Mesenteric fat pad (tissue), 1 donor: Measurements from ENCODE around the gene AVPR2. TPM values are rescaled to one million over a fixed set of nuclear protein-coding genes. Genes with fewer than 3 reads are reported as not detected.

Experiments used
- DNase-seq: peaks from one replicate; pipeline ENCODE4 v3.0.0-alpha.2; 2020; ENCODE audit warnings: low spot score
- total RNA-seq: library from RNA; stranded (reverse); fragmentation: NEBNext Ultra II Directional; extraction: Animal tissue kit (Norgen Biotek cat#: 25700); gene quantifications from one replicate; pipeline ENCODE4 v1.2.1, GENCODE V29; 2021
- donor health status: DM: yes; HTN: yes; CAD: no.

The AVPR2 gene
- total RNA-seq, 1 donor from 2014 or later = 7.2 TPM

DNA sequence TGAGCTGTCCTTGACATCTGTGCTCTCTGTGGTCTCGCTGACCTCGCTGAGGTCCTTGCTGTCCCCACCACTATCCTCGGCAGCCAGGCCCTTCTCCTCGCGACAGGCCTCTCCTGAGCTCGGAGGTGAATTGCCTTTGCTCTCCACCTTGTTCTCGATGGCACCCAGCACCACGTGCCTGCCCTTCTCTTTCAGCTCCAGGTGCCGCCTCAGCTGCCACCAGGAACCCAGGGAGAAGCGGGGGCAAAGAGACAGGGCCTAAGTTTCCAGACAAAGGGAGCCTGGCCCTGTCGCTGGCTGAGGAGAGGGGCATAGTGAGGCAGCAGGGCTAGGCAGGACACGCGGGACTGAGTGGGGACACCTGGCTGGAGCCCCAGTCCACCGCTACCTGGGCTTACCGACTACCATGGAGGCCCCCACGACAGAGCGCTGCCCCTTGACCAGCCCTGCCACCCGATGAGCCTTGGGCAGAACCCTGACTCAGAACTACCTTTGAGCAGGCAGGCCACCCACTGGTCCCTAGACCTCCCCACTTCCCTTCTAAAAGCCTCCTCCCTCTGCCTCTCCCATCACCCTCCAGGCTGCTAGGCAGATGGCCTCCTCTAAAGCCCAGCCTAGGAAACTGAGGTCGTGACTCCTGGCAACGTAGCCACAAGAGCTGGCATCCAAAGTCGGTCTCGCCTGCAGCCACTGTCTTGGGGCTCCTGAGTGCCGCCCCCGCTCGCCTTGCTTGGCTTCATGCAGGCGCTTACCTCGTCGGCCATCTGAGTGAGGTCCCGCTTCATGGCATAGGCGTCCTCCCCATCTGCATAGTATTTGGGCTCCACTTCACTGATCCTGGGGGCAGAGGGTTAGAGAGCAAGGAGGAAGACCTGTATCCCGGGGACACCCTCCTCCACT, 25.8 kb downstream of the AVPR2 start:
- no peak for DNase-seq

DNA sequence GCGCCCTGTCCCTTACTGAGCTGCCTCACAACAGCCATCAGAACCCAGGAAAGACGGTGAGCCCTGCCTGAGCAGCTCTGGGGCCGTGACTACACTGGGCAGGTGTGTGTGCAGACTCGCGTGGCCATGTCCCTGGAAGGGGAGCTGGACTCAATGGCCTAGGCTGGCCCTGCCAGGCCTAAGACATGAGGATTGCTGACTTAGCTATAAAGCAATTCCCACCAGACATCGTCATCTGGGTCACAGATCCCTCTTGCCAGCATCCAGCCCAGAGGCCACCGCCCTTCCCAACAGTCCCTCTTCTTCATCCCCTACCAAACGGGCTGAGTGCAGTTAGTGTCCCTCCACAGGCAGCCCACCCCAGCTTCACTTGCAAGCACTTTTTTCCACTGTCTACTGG, 26.7 kb downstream of the AVPR2 start:
- DNase-seq = no peak

DNA sequence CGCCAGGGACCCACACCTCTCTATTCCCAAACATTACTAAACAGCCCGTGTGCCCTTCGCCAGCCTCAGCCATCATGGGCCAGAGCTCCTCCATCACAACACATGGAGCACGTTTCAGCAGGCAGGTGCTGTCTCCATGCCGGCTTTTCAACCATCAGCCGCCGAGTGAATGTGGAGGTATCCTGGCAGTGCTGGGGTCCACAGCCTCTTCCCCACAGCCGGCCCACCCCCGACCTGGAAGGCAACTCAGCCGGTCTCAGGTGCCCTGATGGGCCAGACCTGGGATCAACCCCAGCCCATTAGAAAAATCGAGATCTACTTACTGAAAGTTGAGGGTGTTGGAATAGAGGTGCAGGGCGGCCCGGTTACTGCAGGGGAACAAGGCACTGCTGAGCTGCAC, 27.3 kb downstream of the AVPR2 start:
- DNase-seq = no peak

DNA sequence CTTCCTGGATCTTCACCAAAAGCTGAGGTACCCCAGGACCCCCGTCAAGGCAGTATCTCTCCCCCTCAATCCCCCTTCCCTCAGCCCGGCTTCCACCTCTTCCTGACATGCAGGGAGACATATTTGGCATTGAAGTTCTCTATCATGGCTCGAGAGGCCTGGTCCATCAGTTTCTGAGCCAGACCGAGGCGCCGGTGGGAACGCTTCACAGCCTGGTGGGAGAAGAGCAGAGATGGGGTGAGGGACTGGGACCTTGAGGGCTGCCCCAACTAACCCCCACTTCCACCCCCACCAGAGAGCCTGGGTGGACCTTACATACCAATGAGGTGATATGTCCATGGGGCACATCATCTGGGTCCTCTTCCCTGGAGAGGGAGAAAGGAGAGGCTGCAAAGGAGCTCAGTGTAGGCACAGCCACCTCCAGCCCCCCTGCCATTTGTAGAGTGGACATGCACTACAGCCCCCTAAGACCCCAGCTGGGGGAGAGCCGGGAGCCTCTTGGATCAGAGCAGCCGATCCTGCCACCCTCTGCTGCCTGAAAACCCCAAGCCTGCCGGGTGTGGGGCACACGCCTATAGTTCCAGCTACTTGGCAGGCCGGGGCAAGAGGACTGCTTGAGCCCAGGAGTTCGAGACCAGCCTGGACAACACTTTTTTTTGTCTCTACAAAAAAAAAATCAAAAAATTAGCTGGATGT, 27.9 kb downstream of the AVPR2 start:
- no peak for DNase-seq

DNA sequence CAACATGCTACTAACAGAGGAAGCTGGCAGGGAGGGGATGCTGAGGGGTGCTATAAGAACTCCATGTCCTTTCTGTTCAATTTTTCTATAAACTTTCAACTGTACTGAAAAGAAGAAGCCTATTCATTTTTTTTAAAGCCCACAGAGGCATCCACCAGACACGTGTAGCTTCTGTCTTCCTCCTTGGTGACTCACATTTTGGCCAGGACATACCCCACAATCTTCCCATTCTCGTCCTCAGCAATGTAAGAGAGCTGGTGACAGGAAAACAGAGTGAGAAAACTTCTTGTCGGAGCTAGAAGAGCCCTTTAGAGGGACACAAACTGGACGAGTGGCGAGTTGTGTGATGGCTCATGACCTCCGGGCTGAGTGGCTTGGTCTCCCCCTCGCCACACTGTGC, 29.3 kb downstream of the AVPR2 start:
- DNase-seq = no peak

DNA sequence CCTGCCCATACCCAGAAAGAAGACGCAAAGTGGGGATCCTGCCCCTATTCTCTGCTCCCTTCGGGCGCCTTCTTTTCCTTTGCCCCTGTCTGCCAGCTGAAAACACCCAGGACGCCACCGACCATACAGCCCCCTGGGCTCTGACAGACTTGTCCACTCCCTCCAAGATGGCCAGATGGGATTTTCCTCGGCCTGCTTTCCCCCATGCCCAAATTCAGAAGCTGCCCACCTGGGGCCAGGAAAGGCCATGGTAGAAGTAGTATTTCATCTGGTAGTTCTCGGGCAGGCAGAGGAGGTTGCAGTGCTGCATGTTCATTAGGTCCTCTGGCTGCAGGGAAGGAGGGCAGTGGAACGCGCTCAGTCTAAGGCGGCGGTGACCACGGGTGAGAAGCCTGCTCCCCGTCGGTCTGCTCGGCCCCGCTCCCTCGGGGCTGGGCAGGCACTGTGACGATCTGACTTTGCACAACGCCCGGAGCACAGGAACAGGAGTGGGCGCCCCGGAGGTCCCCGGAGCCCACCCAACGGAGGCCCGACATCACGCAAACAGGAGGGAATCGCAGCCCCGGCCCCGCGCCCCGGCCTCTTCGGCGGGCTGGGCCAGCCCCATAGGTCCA, 29.8 kb downstream of the AVPR2 start:
- no peak for DNase-seq

DNA sequence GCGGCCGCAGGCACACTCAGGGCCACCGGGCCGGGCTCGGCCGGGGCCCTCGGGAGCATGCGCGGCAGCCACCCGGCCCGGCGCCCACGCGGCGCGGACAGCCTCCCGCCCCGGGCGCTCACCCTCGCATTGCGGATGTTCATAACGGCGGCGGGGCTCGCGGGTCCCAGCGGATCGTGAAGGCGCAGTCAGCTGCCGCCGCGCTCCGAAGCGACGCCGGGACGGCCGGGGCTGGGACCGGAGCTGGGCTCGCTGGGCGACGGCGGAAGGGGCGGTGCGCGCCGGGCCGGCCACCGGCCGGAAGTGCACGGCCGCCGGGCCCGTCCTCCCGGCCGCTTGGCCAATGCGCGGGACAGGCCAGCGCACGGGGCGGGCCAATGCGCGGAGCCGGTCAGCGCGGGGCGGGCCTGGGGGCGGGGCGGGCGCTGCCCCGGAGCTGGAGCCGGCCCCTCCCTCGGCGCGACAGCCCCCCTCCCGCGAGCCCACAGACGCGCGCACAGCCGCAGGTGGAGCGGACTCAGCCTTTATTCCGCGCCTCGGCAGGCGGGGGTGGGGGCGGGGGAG, 30.4 kb downstream of the AVPR2 start, which contains the start of gene NAA10:
Gene NAA10 (minus strand): TSS at position 276 of the 564 bp plus-strand sequence. CDS start 133 bp downstream, at position 143.
- no peak for DNase-seq

DNA sequence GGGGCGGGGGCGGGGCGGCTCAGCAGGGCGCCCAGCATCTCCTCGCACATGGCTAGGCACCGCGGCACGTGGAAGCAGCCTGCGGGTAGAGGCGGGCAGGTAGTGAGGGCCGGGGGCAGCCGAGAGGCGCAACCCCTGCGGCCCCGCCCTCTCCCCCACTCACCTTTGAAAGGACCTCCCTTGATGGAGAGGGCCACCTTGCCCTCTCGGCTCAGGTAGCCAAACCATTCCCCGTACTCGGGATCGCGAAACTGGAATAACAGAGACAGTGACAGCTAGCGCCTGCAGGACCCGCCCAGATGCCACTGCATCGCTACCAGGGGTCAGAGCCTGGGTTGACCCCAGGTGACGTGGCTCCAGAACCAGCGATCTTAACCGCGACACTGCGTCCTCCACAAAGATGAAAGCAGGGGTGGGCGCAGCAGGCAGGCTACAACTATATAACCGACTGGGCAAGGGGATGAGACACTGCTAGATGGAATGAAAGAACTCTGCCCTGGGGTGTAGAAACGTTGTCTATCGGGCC, 30.9 kb downstream of the AVPR2 start:
- no peak for DNase-seq

DNA sequence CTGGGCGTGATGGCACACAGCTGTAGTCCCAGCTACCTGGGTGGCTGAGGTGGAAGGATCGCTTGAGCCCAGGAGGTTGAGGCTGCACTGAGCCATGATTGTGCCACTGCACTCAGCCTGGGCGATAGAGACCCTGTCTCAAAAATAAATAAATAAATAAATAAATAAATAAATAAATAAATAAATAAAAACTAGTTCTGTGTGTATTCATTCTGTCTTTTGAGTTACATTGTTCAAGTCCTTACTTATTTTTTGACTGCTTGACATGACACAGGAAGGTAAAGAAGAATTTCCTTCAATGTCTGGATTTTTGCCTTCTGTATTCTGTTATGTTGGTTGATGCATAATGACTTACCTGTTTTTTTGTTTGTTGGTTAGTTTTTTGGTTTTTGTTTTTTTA, 32.6 kb downstream of the AVPR2 start:
- no peak for DNase-seq

DNA sequence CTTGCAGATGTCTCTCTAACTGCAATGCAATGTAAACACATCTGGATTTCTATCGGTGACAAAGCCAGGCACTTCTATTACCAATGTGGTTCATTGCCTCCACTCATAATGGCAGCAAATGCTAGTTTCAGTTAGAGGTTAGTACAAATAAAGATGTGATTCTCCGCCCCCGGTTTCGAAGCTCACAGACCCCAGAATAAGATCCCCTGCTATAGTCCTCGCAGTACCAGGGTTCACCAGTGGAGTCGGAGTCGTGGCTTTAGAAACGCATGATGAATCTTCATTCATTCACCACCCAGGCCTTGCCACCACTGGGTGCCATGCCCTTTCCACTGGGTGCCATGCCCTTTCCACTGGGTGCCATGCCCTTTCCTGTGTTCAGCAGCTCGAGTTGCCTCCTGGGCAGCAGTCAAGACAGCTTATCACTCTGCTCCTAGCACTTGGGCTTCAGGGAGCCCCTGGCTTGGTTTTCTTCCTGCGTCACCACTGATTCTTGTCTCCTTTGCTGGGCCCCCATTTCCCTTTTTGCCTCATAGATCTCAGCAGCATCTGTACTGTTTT, 33.8 kb downstream of the AVPR2 start:
- no peak for DNase-seq

DNA sequence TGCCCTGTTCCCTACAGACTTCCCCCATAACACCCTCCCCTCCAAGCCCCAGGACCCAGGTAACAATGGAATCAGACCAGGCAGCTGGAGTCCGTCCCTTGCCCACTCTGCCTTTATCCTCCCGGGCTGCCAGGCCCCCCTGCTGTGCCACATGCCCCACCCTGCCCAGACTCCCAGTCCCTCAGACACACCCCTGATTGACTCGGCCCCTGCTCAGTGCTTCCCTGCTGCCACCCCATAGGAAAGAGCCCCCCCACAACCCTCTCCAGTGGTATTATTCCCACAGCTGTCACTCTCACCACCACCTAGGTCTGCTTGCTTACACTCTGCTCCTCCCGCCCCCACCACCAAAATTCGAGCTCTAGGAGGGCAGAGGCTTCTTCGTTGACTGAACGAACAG, 35.1 kb downstream of the AVPR2 start:
- no peak for DNase-seq

DNA sequence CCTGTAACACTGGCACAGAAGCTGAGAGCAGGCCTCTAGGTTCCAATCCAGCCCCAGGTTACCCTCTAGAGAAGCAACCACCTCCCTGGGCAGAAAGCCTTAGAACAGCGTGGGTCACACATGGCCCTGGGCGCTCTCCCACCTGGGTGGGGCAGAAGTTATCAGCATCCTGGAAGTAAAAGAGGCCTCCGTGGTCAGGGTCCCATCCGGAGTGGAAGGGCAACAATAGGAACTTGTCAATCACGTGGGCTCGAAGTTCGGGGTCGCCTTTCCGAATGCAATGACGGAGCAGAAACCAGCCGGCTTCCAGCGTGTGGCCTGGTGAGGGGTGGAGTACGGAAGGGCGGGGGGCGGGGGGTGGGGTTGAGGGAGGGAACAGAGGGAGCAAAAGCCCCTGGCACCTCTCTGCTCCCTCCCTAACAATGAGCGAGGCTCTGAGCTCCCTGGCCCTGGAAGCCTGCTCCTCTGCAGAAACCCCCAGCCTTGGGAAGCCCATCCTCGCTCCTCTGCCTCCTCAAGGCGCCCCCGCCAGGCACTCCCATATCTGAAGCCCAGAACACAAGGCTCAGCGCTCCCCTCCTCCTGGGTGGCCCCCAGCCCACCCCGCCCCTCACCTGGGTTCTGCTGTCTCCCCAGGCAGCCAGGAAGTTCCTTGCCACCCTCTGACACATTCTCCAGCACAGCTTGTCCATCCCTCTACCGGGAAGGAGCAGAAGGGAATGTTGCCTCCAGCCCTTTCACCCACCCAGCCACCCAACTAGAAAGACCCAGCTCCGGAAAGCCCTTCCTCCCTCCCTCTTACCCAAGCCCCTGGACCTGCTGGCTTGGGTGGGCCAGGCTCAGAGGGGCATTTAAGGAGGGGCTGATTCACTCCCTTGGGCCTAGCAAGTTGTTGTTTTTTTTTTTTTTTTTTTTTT, 37.1 kb downstream of the AVPR2 start:
- DNase-seq = no peak

DNA sequence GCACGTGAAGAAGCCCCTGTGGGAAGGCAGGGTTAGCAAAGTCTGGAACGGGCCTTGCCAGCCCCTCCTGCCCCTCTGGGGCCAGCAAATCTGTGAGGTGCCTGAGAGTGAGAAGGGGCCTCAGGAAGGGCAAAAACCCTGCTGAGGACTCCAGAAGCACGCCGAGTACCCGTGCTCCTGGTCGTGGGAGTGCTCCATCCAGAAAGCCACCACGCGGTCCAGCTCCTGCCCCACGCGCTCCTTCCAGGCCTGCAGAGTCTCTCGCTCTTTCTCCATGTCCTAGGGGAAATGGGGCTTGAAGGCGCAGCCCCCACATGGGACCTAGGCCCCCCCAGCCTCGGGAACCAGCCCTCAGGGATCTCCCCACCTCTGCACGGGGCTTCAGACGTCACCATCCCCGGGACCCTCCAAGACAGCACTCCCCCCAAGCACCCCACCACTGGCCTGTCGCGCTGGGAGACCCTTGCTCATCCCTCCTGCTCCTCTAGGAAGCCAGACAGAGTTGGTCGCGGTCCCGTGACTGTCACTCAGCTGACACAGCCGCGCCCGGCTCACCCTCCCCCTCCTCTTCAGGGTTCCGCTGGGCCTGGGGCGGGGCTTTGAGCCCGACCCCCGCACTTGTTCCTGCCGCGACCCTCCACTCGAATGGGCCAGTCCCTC, 39.8 kb downstream of the AVPR2 start, which contains the start of gene RENBP:
Gene RENBP (minus strand): TSS at position 504 of the 660 bp plus-strand sequence. CDS start 33 bp downstream, at position 471.
- no peak for DNase-seq

DNA sequence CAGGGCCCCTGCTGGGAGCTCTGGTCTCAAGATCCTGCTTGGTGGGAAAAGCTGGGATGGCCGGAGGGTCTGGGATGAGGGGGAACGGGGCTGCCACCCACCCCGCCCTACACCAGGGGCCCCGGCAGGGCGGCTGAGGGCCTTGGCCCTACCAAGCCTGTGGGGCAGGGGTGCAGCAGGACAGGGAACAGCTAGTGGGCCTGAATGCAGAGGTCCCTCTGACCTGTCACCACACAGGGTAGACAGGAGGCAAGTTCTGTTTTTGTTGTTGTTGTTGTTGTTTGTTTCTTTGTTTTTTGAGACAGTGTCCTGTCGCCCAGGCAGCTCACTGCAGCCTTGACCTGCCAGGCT, 40.3 kb downstream of the AVPR2 start:
- DNase-seq = no peak

DNA sequence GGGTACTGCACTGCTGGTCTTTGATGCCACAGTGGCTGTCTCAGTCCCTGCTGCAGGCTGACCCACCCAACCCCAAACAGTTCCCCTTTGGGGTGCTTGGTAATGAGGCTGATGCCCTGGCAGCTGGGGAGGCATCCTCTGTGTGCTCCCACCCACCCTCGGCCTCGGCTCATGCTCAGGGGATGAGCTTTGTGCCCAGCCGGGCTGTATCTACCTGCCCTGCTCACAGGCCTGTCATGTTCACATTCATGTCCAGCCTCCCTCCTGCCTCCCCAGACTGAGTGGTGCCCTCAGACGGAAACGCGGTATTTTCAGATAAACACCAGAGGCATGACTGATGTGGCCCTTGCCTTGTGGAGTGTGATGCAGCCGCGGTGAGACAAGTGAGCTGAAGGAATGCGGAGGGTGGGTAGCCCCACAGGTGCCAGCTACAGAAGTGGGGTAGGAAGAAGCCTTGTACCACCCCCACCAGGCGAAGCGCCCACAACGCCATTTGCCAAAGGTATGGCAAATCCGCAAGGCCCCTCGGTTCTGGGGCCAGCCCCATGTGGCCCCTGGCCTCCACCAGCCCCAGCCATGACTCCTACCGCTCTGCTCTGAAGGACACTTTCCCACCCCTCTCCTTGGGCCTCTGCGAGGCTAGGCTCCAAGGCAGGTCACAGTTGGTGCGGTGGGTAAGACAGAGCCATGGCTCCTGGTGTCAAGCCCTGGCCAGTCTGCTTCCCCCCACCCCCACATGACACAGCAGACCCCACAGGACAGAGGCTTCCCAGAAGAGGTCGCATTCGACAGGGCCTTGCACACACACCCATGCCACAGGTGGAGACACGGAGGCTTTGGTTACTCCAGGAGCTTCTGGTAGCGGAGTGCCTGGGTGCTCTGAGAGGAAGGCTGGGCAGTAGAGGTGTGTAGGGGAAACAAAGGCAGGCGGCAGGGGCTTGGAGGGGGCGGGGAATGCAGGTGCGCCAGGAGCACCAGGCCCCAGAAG, 41.8 kb downstream of the AVPR2 start:
- DNase-seq = no peak

DNA sequence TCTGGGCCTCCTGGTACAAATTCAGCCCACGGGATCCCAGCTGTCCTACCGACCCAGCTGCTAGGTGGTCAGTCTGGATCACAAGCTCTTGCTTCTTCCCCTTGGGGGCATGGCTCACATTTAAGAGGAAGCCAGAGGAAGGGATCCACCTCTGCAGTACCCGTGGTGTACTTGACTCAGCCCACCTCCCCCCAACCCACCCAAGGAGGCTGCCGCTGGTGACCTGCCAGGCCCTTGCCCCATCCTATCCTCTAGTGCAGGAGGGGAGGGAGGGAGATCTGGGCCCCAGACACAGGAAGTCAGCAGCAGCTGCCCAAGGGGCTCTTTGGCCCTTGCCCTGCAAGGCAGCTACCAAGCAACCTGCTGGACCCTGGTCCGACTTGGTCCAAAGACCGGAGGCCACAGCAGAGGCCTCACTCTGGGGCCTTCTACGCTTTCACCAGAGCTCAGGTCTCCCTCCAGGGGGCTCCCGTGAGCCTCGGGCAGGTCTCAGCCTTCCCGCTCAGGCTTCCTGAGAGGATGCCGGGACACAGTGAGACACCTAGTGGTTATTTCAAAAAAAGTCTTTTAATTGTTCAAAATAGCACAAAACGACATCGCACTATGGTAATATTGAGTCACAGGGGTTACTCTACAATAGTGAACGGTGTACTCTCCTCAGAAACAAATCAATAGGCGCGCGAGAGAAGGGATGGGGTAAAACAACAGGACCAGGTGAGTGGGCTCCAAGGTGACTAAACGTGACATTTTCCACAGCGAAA, 42.7 kb downstream of the AVPR2 start:
- DNase-seq = no peak

DNA sequence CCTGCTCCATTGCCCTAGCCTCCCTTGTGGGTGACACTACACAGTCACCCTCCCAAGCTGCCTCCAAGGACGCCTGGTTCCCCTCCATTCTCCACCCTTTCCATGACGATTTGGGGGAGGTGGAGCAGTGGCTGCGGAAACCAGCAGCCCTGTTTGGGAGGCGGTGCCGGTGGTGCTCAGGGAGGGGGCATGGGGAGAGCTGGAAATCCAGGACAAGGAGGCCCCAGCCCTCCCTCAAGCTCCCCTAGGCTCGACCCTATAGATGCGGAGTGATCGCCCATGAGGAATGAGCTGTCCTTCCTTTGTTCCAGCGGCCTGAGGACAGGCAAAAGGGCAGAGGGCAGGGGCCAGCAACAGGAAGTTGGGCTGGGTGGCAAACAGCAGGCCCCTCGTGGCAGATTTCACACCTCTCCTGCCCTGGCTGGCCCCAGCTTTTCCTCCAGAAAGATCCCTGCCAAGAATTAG, 43.6 kb downstream of the AVPR2 start:
- no peak for DNase-seq
